ENCODE results near the gene ATP1B3. TPM values are rescaled to one million over a fixed set of nuclear protein-coding genes. Genes with fewer than 3 reads are reported as not detected.

The ATP1B3 gene
- total and polyA plus RNA-seq, 9 donors = 36.7 to 140 (median 51.2) TPM

GRCh38 chr3:141860766-141861513 is 15.5 kb upstream of the ATP1B3 start:
- Histone ChIP-seq H3K9me3 (no peaks in the 10 kb centered on the region), H3K27ac (no peak overlapping the region), H3K27me3 (no peaks in the 10 kb centered on the region), H3K4me3 (no peak overlapping the region), H3K36me3 (no peaks in the 10 kb centered on the region), H3K4me1 (ENCODE audit: insufficient read depth) (no peaks in the 10 kb centered on the region)
- WGBS, 3 donors = 50% methylated on average over 8 of the region's 8 CpGs
- TF ChIP-seq CTCF (IDR thresholded peaks at IDR 0.05) (no peak), EP300 (IDR thresholded peaks at IDR 0.05) (no peak), POLR2A (IDR thresholded peaks at IDR 0.05) (no peak)
- DNase-seq = no peak
- intact Hi-C loops (cut with DNase I) = no loop called here

GRCh38 chr3:141862279-141862816 is 14.1 kb upstream of the ATP1B3 start:
- no peak overlapping the region for H3K4me3 ChIP-seq
- H3K27ac ChIP-seq = no peak overlapping the region
- TF ChIP-seq CTCF (IDR thresholded peaks at IDR 0.05) = no peak
- no peak for TF ChIP-seq EP300 (IDR thresholded peaks at IDR 0.05)
- TF ChIP-seq POLR2A (IDR thresholded peaks at IDR 0.05) = no peak
- H3K9me3 ChIP-seq = no peaks in the 10 kb centered on the region
- H3K36me3 ChIP-seq = no peaks in the 10 kb centered on the region
- WGBS, 3 donors = 80 to 86% (median 80%) methylated on average over 3 of the region's 3 CpGs
- H3K27me3 ChIP-seq = no peaks in the 10 kb centered on the region
- intact Hi-C loops (cut with DNase I) = no loop called here
- DNase-seq = no peak
- H3K4me1 ChIP-seq (ENCODE audit: insufficient read depth) = no peaks in the 10 kb centered on the region

GRCh38 chr3:141863491-141863890 is 13.0 kb upstream of the ATP1B3 start:
- Histone ChIP-seq H3K9me3 (no peaks in the 10 kb centered on the region), H3K4me3 (no peak overlapping the region), H3K4me1 (ENCODE audit: insufficient read depth) (no peaks in the 10 kb centered on the region), H3K27ac (no peak overlapping the region), H3K27me3 (no peaks in the 10 kb centered on the region), H3K36me3 (no peaks in the 10 kb centered on the region)
- DNase-seq = no peak
- intact Hi-C loops (cut with DNase I) = no loop called here
- no peak for TF ChIP-seq POLR2A (IDR thresholded peaks at IDR 0.05)
- no peak for TF ChIP-seq CTCF (IDR thresholded peaks at IDR 0.05)
- TF ChIP-seq EP300 (IDR thresholded peaks at IDR 0.05) = no peak
- WGBS, 3 donors = 10 to 17% (median 10%) methylated on average over 1 of the region's 1 CpG

- no peaks in the 10 kb centered on the region for H3K27me3 ChIP-seq
- no peaks in the 10 kb centered on the region for H3K36me3 ChIP-seq
- H3K4me3 ChIP-seq = no peak overlapping the region
- TF ChIP-seq CTCF (IDR thresholded peaks at IDR 0.05) = no peak
- WGBS, 3 donors = 63 to 81% (median 69%) methylated on average over 4 of the region's 4 CpGs
- H3K27ac ChIP-seq = no peak overlapping the region
- intact Hi-C loops (cut with DNase I) = no loop called here
- H3K4me1 ChIP-seq (ENCODE audit: insufficient read depth) = no peaks in the 10 kb centered on the region
- no peak for DNase-seq
- no peaks in the 10 kb centered on the region for H3K9me3 ChIP-seq
Measured at GRCh38 chr3:141864281-141864970, 12.0 kb upstream of the ATP1B3 start.

All from ovary (tissue), 9 donors.